ENCODE data around the gene OR10A5.

DNA sequence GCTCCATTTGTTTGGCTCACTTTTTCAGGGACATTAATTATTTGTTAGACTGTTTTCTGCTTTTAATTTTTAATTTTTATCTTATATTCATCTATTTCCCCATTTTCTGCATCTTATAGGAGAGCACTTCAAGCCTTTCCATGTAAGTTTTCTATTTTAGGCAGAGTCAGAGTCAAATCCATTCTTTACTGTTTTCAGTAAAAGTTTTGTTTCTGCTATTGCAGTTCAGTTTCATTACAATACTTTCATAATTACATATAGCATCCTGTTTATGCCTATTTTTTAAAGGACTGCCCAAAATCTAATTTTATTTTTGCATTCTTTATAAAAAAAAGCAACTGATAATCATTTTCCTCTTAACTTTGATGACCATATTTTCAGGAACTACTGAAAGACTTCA is 3.8 kb upstream of the OR10A5 start:
- TF ChIP-seq, protein P1, sequence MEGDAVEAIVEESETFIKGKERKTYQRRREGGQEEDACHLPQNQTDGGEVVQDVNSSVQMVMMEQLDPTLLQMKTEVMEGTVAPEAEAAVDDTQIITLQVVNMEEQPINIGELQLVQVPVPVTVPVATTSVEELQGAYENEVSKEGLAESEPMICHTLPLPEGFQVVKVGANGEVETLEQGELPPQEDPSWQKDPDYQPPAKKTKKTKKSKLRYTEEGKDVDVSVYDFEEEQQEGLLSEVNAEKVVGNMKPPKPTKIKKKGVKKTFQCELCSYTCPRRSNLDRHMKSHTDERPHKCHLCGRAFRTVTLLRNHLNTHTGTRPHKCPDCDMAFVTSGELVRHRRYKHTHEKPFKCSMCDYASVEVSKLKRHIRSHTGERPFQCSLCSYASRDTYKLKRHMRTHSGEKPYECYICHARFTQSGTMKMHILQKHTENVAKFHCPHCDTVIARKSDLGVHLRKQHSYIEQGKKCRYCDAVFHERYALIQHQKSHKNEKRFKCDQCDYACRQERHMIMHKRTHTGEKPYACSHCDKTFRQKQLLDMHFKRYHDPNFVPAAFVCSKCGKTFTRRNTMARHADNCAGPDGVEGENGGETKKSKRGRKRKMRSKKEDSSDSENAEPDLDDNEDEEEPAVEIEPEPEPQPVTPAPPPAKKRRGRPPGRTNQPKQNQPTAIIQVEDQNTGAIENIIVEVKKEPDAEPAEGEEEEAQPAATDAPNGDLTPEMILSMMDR (IDR thresholded peaks at IDR 0.05) = no peak
- no peak for TF ChIP-seq POLR2A (IDR thresholded peaks at IDR 0.05)
